ENCODE data around the gene DUSP16. TPM values are rescaled to one million over a fixed set of nuclear protein-coding genes. Genes with fewer than 3 reads are reported as not detected.
A peak's percentile ranks its signal among the peaks of the same experiment; 100 is the strongest.

DUSP16 gene
- total and polyA plus RNA-seq, 3 donors from 2014 or later: 22.5 to 48.6 (median 42.1) TPM

GRCh38 chr12:12465522-12465921 lies 97.1 kb downstream of the DUSP16 start:
- no peak overlapping the region for H3K4me3 ChIP-seq
- WGBS, 2 donors: 87 to 92% methylated on average over 11 to 20 of the region's 20 CpGs
- no peak for DNase-seq
- no peak overlapping the region for H3K27ac ChIP-seq
- intact Hi-C loops (cut with DNase I; ENCODE audit: low total_unique reads): no loop called here
- H3K9me3 ChIP-seq: no peaks in the 10 kb centered on the region
- H3K27me3 ChIP-seq: no peaks in the 10 kb centered on the region
- no peaks in the 10 kb centered on the region for H3K4me1 ChIP-seq
- TF ChIP-seq POLR2A (IDR thresholded peaks at IDR 0.05) (no peak), CTCF (IDR thresholded peaks at IDR 0.05) (no peak)
- no peaks in the 10 kb centered on the region for H3K36me3 ChIP-seq (ENCODE audit: low read depth, missing control alignments)

GRCh38 chr12:12461923-12462315 lies 100.7 kb downstream of the DUSP16 start:
- no peak overlapping the region for H3K4me3 ChIP-seq
- no peaks in the 10 kb centered on the region for H3K36me3 ChIP-seq (ENCODE audit: low read depth, missing control alignments)
- H3K27ac ChIP-seq: no peak overlapping the region
- no peaks in the 10 kb centered on the region for H3K9me3 ChIP-seq
- no peaks in the 10 kb centered on the region for H3K4me1 ChIP-seq
- no peak for TF ChIP-seq CTCF (IDR thresholded peaks at IDR 0.05)
- TF ChIP-seq POLR2A (IDR thresholded peaks at IDR 0.05): no peak
- no peaks in the 10 kb centered on the region for H3K27me3 ChIP-seq
- WGBS, 2 donors: 88 to 96% methylated on average over 5 of the region's 5 CpGs
- DNase-seq: no peak
- intact Hi-C loops (cut with DNase I; ENCODE audit: low total_unique reads): no loop called here

GRCh38 chr12:12460935-12461922 lies 101.4 kb downstream of the DUSP16 start:
- no peaks in the 10 kb centered on the region for H3K27me3 ChIP-seq
- H3K4me1 ChIP-seq: no peaks in the 10 kb centered on the region
- no peak for DNase-seq
- 96 to 98% methylated on average over 8 of the region's 8 CpGs for WGBS, 2 donors
- H3K4me3 ChIP-seq: no peak overlapping the region
- H3K27ac ChIP-seq: no peak overlapping the region
- intact Hi-C loops (cut with DNase I; ENCODE audit: low total_unique reads): no loop called here
- TF ChIP-seq POLR2A (IDR thresholded peaks at IDR 0.05): no peak
- no peak for TF ChIP-seq CTCF (IDR thresholded peaks at IDR 0.05)
- H3K36me3 ChIP-seq (ENCODE audit: low read depth, missing control alignments): no peaks in the 10 kb centered on the region
- H3K9me3 ChIP-seq: no peaks in the 10 kb centered on the region

GRCh38 chr12:12456637-12457036 lies 106.0 kb downstream of the DUSP16 start:
- no peak for TF ChIP-seq CTCF (IDR thresholded peaks at IDR 0.05)
- TF ChIP-seq POLR2A (IDR thresholded peaks at IDR 0.05): no peak
- Histone ChIP-seq H3K27ac (peak overlapping the region; percentile 66 to 81), H3K4me1 (no peaks in the 10 kb centered on the region), H3K4me3 (no peak overlapping the region), H3K9me3 (no peaks in the 10 kb centered on the region), H3K36me3 (ENCODE audit: low read depth, missing control alignments) (no peaks in the 10 kb centered on the region), H3K27me3 (no peaks in the 10 kb centered on the region)
- no peak for DNase-seq
- intact Hi-C loops (cut with DNase I; ENCODE audit: low total_unique reads): no loop called here
- 71 to 78% methylated on average over 5 of the region's 5 CpGs for WGBS, 2 donors
